Uterus (tissue), 2 donors: ENCODE data around the gene CCDC178.

Experiments
- CTCF ChIP-seq, 4 experiments: fragments of 200-600 bp in 2 of 4; fragments of 450-650 bp in 2 of 4; sonication (generic) in 2 of 4; IDR thresholded peaks; one replicate each; pipeline ENCODE4 v1.5.1; 2016 to 2019; ENCODE audit warnings: antibody characterized with exemption in 4 of 4, mild to moderate bottlenecking in 2 of 4, moderate library complexity in 1 of 4
- POLR2A ChIP-seq, 2 donors: fragments of 450-650 bp; IDR thresholded peaks; one replicate each; pipeline ENCODE4 v1.6.1; 2016; ENCODE audit warnings: antibody characterized with exemption in 2 of 2, mild to moderate bottlenecking in 1 of 2, moderate library complexity in 1 of 2

- TF ChIP-seq CTCF (IDR thresholded peaks at IDR 0.05), result no peak
- TF ChIP-seq POLR2A (IDR thresholded peaks at IDR 0.05), result no peak
Measured at GRCh38 chr18:33115476-33115875, 325.0 kb downstream of the CCDC178 start.
